Smooth muscle cell (in vitro differentiated cells): ENCODE results near the gene MAST2. TPM values are rescaled to one million over a fixed set of nuclear protein-coding genes. Genes with fewer than 3 reads are reported as not detected.

ENCODE experiments used
- DNase-seq: peaks from one replicate; lab custom pipeline; 2025; ENCODE audit not compliant: unreplicated experiment; lab: John Stamatoyannopoulos, UW
- H2AFZ ChIP-seq: fragments of 200-600 bp; sonication (generic); 2 replicates; pipeline ENCODE4 v1.6.0; 2016; ENCODE audit warnings: antibody characterized with exemption, low read depth, mild to moderate bottlenecking
- H3F3A ChIP-seq: fragments of 200-600 bp; sonication (generic); 2 replicates; pipeline ENCODE4 v1.6.0; 2017; ENCODE audit warnings: antibody characterized with exemption, low read depth
- H3K27ac ChIP-seq: fragments of 200-600 bp; sonication (generic); 2 replicates; pipeline ENCODE4 v1.5.1; 2016; ENCODE audit warnings: low read depth, mild to moderate bottlenecking
- H3K27me3 ChIP-seq: fragments of 200-600 bp; sonication (generic); 2 replicates; pipeline ENCODE4 v1.6.1; 2016; ENCODE audit warnings: low read depth, mild to moderate bottlenecking
- H3K36me3 ChIP-seq: fragments of 200-600 bp; sonication (generic); 2 replicates; pipeline ENCODE4 v1.5.1; 2016; ENCODE audit warnings: low read depth
- H3K4me1 ChIP-seq: fragments of 200-600 bp; sonication (generic); 2 replicates; pipeline ENCODE4 v1.5.1; 2016; ENCODE audit warnings: low read depth
- H3K4me2 ChIP-seq: fragments of 200-600 bp; sonication (generic); 2 replicates; pipeline ENCODE4 v1.6.0; 2016; ENCODE audit warnings: mild to moderate bottlenecking
- H3K4me3 ChIP-seq: fragments of 200-600 bp; sonication (generic); 2 replicates; pipeline ENCODE4 v1.5.1; 2016; ENCODE audit warnings: mild to moderate bottlenecking
- H3K79me2 ChIP-seq: fragments of 200-600 bp; sonication (generic); 2 replicates; pipeline ENCODE4 v1.6.0; 2016; ENCODE audit warnings: low read depth, mild to moderate bottlenecking
- H3K9ac ChIP-seq: fragments of 200-600 bp; sonication (generic); 2 replicates; pipeline ENCODE4 v1.6.0; 2016; ENCODE audit warnings: low read depth
- H3K9me3 ChIP-seq: fragments of 200-600 bp; sonication (generic); replicated peaks from 2 replicates; pipeline ENCODE4 v1.5.1; 2016; ENCODE audit warnings: low read depth
- H4K20me1 ChIP-seq: fragments of 200-600 bp; sonication (generic); 2 replicates; pipeline ENCODE4 v1.6.0; 2016; ENCODE audit warnings: low read depth
- CTCF ChIP-seq: fragments of 200-600 bp; sonication (generic); IDR thresholded peaks from 2 replicates; pipeline ENCODE4 v1.5.1; 2017; ENCODE audit warnings: borderline replicate concordance, mild to moderate bottlenecking, antibody characterized with exemption; ENCODE audit not compliant: insufficient read depth, poor library complexity, severe bottlenecking
- WGBS: methylation state at CpG from one replicate; pipeline ENCODE4 v1.1.7; 2016; ENCODE audit warnings: low lambda C conversion rate; 5-methylcytosine and 5-hydroxymethylcytosine counted together
- polyA plus RNA-seq: library from polyadenylated mRNA; unstranded; fragments of >200 nt; fragmentation: Nextera tagmentation; extraction: Ambion mirVana; gene quantifications from 2 replicates; pipeline ENCODE4 v1.2.1, GENCODE V29; 2016
- total RNA-seq: library from RNA; depleted of rRNA; stranded (reverse); fragments of >200 nt; gene quantifications from 2 replicates; pipeline ENCODE4 v1.2.3, GENCODE V29; 2014

The MAST2 gene
- total and polyA plus RNA-seq, 2 experiments from 2014 or later = 18.4 to 26.2 TPM

GRCh38 chr1:45890078-45890477 is 86.7 kb downstream of the MAST2 start:
- Histone ChIP-seq H3K27ac (no peak overlapping the region), H4K20me1 (no peaks in the 10 kb centered on the region), H3K9me3 (no peaks in the 10 kb centered on the region), H3K27me3 (no peaks in the 10 kb centered on the region), H3K4me3 (no peak overlapping the region), H3F3A (peaks cover 4% of the 10 kb centered on the region), H3K4me2 (no peak overlapping the region), H3K79me2 (peaks cover 21% of the 10 kb centered on the region), H2AFZ (no peak overlapping the region), H3K4me1 (peaks cover 6% of the 10 kb centered on the region), H3K9ac (no peak overlapping the region), H3K36me3 (no peaks in the 10 kb centered on the region)
- 98% methylated on average over 2 of the region's 2 CpGs for WGBS
- DNase-seq = no peak
- TF ChIP-seq CTCF = no peak

GRCh38 chr1:45891087-45891486 is 87.7 kb downstream of the MAST2 start:
- DNase-seq = no peak
- H4K20me1 ChIP-seq = no peaks in the 10 kb centered on the region
- WGBS = 93% methylated on average over 2 of the region's 2 CpGs
- no peak overlapping the region for H3K4me3 ChIP-seq
- no peak for TF ChIP-seq CTCF
- H3K27me3 ChIP-seq = no peaks in the 10 kb centered on the region
- H3K4me1 ChIP-seq = peaks cover 6% of the 10 kb centered on the region
- H3K79me2 ChIP-seq = peaks cover 15% of the 10 kb centered on the region
- H2AFZ ChIP-seq = no peak overlapping the region
- no peak overlapping the region for H3K9ac ChIP-seq
- no peaks in the 10 kb centered on the region for H3K9me3 ChIP-seq
- peaks cover 4% of the 10 kb centered on the region for H3F3A ChIP-seq
- H3K36me3 ChIP-seq = no peaks in the 10 kb centered on the region
- H3K27ac ChIP-seq = peak overlapping the region; percentile 87
- H3K4me2 ChIP-seq = no peak overlapping the region

- WGBS = 4% methylated on average over 6 of the region's 6 CpGs
- peak overlapping the region; percentile 56 for H3K9ac ChIP-seq
- peak overlapping the region; percentile 65 for H2AFZ ChIP-seq
Measured at GRCh38 chr1:45892068-45892785, 88.8 kb downstream of the MAST2 start.

More at GRCh38 chr1:45892068-45892785, 88.8 kb downstream of the MAST2 start:
- no peaks in the 10 kb centered on the region for H3K36me3 ChIP-seq
- no peak for TF ChIP-seq CTCF
- H4K20me1 ChIP-seq = no peaks in the 10 kb centered on the region
- H3K4me1 ChIP-seq = peaks cover 6% of the 10 kb centered on the region
- no peak for DNase-seq
- peak overlapping the region; percentile 87 for H3K27ac ChIP-seq
- peak overlapping the region; percentile 76 for H3K4me2 ChIP-seq
- H3K9me3 ChIP-seq = no peaks in the 10 kb centered on the region
- peaks cover 4% of the 10 kb centered on the region for H3F3A ChIP-seq
- no peaks in the 10 kb centered on the region for H3K27me3 ChIP-seq
- H3K4me3 ChIP-seq = peak overlapping the region; percentile 1
- H3K79me2 ChIP-seq = peaks cover 15% of the 10 kb centered on the region
